GM18526 (cell line): ENCODE results near the gene TBC1D5.

Experiments used
- POLR2A ChIP-seq: IDR thresholded peaks from 3 replicates; pipeline ENCODE4 v1.6.1; 2011; ENCODE audit not compliant: insufficient read length; ENCODE audit errors: extremely low read depth

The TBC1D5 gene

DNA sequence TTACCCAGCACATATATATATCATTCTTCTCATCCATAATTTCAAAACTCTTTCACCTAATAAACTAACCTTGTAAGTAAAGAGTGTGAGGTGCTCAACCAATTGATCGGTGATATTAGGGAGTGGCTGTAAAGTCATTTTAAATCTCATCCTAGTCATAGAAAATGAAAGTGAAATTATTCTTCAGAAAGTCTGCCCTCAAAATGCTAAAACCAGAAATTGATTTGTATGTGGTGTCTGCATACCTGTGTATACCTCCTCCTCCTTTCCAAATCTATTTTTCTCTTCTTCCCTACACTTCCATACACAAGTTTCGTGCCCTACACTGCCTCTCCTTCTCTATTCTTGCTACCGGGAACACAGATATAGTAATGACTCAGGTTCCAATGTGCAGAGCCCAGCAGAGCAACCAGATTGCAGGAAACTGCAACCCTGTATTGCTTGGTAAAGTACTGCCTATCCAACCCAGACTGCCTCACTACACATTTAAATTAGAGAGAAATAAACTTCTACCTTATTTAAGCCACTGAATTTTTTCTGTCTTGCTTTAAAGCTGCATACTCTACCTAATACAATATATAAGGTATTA is 7.4 kb upstream of the TBC1D5 start:
- no peak for TF ChIP-seq POLR2A

DNA sequence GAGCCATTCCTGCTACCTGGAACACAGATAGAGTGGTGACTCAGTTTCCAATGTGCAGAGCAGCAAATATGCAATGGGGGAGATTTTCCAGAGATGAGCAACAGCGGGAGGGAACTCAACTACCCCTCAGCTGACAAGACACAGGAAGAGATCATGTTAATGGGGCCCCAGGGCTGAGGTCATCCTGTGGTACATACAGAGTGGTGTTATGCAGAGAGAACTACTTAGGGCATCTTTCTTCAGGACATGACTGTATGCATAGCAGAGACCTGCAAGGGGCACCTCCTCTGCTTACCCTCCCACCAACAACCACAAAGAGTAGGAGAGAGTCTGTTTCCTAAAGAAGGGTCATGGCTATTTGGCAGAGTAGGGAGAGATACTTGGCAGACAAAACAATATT is 6.8 kb upstream of the TBC1D5 start:
- TF ChIP-seq POLR2A = no peak

- no peak for TF ChIP-seq POLR2A
These were observed 5.4 kb upstream of the TBC1D5 start for GRCh38 chr3:17747890-17748247.

DNA sequence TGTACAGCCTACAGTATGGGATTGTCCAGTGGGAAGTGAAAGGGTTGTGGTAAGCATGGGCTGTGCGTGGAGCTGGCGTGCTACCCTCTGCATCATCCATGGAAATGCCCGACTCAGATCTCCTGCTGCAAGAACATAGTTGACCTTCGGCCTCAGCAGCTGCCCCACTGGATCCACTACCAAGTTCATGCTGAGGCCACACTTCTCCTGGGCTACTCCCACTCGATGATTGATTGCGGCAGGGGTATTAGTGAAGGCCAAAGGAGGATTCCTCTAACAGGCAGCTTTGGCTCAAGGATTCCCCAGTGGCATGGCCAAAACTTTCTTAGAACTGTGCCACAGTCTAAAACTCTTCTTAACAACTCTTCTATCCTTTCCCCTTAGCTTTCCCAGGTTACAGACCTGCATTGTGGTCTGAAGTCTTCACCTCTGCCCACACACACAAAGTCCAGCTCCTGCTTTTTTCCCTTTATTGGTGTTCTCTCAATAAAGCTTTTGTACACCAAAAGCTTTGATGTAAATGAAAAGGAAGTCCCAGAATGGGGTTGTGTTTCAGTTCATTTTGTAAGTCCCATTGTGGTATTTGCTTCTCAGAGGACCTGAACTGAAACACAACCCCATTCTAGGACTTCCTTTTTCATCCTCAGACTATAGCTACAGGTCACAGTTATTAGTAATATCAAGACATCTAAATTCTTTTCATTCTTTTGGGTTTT is 4.9 kb upstream of the TBC1D5 start:
- no peak for TF ChIP-seq POLR2A

DNA sequence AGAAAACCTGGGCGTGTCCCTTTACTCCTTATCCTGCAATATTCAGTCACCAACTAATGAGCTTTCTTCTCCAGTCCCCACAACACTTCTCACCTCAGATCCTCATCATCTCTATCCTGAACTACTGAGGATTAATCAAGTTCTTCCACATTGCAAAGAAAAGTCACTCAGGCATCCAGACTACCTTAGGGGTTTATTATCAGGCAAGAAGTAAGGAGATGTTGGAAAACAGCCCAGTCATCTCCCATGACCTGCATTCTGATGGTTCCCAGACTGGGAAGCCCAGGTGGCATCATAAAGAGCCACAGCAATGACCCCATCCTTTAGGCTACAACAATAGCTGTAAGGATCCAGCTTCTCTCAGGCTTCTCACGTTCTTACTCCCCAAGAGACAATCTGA is 3.5 kb upstream of the TBC1D5 start:
- no peak for TF ChIP-seq POLR2A

DNA sequence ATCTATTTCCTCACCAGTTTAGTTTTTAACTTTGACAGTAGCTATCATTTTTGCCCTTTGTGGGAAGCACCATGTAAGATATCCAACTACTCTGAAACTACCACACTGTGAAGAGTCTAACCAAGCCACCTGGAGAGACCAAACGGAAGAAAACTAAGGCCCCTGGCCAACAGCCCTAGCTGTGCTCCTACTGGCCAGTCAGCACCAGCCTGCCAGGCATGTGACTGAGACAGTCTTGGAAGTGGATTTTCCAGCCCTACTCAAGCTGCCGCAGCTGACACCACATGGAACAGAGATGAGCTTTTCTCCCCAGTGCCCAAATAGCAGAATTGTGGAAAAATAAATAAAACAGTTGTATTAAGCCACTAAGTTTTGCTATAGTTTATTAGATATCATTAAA is 2.9 kb upstream of the TBC1D5 start:
- TF ChIP-seq POLR2A = no peak

- TF ChIP-seq POLR2A = no peak
These were observed 2.3 kb upstream of the TBC1D5 start for GRCh38 chr3:17744693-17745092.

- TF ChIP-seq POLR2A = no peak
These were observed 1.2 kb upstream of the TBC1D5 start for GRCh38 chr3:17743658-17743995.

GRCh38 chr3:17742880-17743657 is 638 bp upstream of the TBC1D5 start:
- peak; percentile 64 for TF ChIP-seq POLR2A

GRCh38 chr3:17741621-17742101 is 770 bp downstream of the TBC1D5 start:
- no peak for TF ChIP-seq POLR2A

DNA sequence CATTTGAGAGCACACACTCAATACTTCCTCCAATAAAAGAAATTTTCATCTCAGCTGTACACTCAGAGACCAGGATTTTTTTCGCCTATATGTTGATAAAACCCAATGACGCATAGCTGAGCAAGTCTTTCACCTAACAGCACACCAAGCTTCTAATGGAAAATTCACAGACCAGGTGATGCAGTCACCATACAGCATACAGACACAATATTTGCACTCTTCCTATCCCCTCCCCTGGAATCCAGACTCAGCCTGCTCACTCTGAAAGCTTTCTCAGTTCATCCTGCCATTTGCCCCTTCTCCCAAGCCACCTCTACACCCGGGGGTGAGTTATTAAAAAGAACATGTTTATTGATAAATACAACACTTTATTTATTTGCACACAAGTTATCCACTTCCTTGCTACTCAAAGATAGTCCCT is 1.7 kb downstream of the TBC1D5 start:
- TF ChIP-seq POLR2A = no peak

- TF ChIP-seq POLR2A = no peak
These were observed 3.5 kb downstream of the TBC1D5 start for GRCh38 chr3:17738921-17739320.

DNA sequence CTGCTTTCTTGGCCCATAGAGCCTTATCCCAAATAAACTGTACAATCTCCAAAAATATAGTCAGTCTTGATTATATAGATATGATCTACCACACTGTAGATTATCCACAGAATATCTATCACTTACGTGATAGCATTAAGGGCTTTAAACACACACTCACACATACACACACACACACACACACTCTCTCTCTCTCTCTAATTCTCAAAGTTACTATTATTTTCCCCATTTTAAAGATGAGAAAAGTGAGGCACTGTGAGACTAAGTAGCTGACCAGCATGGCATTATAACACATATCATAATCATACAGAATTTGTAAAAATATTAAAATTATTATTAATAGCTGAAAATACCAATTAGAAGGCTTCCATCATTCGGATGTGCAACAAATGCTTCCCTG is 4.2 kb downstream of the TBC1D5 start:
- TF ChIP-seq POLR2A = no peak

DNA sequence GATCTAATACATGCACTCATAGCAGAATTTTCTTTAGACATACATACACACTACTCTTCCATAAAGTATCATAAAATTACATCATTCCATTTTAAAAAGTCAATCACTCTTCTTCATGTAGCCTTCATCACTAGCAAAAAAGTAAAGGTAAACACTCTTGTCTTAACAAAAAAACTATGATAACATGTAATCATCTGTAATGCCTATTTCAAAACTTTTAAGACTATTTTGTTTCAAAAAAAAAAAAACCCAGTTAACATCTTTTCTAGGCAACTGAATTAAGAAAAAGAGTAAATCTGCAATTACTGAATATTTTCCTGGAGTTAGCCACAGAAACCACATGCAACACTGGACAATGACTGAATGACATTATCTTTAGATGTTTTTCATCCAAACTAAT is 4.8 kb downstream of the TBC1D5 start:
- no peak for TF ChIP-seq POLR2A

DNA sequence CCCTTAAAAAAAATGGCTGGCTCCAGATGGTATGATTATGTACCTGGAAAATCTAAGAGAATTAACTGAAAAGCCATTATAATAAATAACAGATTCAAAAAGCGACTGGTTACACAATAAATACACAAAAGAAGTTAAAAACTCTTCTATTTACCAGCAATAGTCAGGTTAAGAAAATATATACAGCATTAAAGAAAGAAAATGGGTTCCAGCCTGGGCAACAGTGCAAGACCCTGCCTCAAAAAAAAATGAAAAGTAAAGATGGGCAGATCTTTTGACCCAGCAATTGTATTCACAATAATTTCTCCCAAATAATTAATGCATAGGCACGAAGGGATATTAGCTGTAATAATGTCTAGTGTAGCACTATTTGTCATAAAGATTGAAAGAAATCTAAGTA is 8.7 kb downstream of the TBC1D5 start:
- no peak for TF ChIP-seq POLR2A

DNA sequence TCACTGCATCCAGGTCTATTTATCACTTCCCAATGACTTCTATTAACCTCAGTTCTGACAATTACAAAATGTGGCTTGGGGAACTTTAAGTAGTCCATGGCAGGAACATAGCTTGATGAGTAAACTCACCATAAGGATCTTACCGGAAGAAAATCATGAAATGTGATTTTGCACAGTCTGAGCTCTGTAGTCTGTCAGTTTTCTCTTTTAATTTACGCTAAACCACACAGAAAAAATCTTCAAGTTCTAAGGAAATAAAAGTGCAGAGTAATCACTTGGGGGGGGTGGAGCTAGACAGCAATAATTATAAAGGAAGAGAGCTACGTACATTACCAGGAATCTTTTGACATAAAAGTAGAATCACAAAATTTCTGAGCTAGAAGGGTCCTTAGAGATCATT is 9.2 kb downstream of the TBC1D5 start:
- TF ChIP-seq POLR2A = no peak
